Mucosa of stomach (tissue), 1 donor: ENCODE data around the gene GPD1L.

Source experiments
- H3K27me3 ChIP-seq: one replicate; pipeline ENCODE4 v1.7.0; 2013; ENCODE audit warnings: mild to moderate bottlenecking, low read length; ENCODE audit not compliant: control insufficient read depth, insufficient read depth
- H3K36me3 ChIP-seq: one replicate; pipeline ENCODE4 v1.7.0; 2013; ENCODE audit warnings: low read length; ENCODE audit not compliant: control insufficient read depth, insufficient read depth
- H3K4me1 ChIP-seq: one replicate; pipeline ENCODE4 v1.7.0; 2013; ENCODE audit warnings: mild to moderate bottlenecking, low read length; ENCODE audit not compliant: control insufficient read depth, insufficient read depth
- H3K4me3 ChIP-seq: one replicate; pipeline ENCODE4 v1.7.0; 2013; ENCODE audit warnings: low read length
- H3K9ac ChIP-seq: one replicate; pipeline ENCODE4 v1.7.0; 2013; ENCODE audit warnings: mild to moderate bottlenecking, low read length, moderate library complexity
- H3K9me3 ChIP-seq: one replicate; pipeline ENCODE4 v1.7.0; 2013; ENCODE audit warnings: mild to moderate bottlenecking, low read length, moderate library complexity; ENCODE audit not compliant: control insufficient read depth
- donor health status: Pancreatic carcinoma.

GPD1L gene

GRCh38 chr3:32084870-32085269 lies 21.6 kb upstream of the GPD1L start:
- Histone ChIP-seq H3K4me3 (no peak overlapping the region), H3K9ac (no peak overlapping the region), H3K27me3 (no peaks in the 10 kb centered on the region), H3K36me3 (no peaks in the 10 kb centered on the region), H3K9me3 (no peaks in the 10 kb centered on the region), H3K4me1 (peaks cover 33% of the 10 kb centered on the region)

- no peaks in the 10 kb centered on the region for H3K36me3 ChIP-seq
- no peaks in the 10 kb centered on the region for H3K27me3 ChIP-seq
- H3K4me3 ChIP-seq = no peak overlapping the region
- H3K4me1 ChIP-seq = peaks cover 33% of the 10 kb centered on the region
- H3K9ac ChIP-seq = no peak overlapping the region
- H3K9me3 ChIP-seq = no peaks in the 10 kb centered on the region
Observed at GRCh38 chr3:32086464-32086863, 20.0 kb upstream of the GPD1L start.

GRCh38 chr3:32089476-32089875 lies 16.9 kb upstream of the GPD1L start:
- Histone ChIP-seq H3K4me1 (peaks cover 17% of the 10 kb centered on the region), H3K27me3 (no peaks in the 10 kb centered on the region), H3K9me3 (no peaks in the 10 kb centered on the region), H3K4me3 (no peak overlapping the region), H3K9ac (no peak overlapping the region), H3K36me3 (no peaks in the 10 kb centered on the region)

- Histone ChIP-seq H3K36me3 (no peaks in the 10 kb centered on the region), H3K9ac (no peak overlapping the region), H3K9me3 (no peaks in the 10 kb centered on the region), H3K27me3 (no peaks in the 10 kb centered on the region), H3K4me3 (no peak overlapping the region), H3K4me1 (peaks cover 12% of the 10 kb centered on the region)
Observed at GRCh38 chr3:32093204-32093603, 13.2 kb upstream of the GPD1L start.

- Histone ChIP-seq H3K9me3 (no peaks in the 10 kb centered on the region), H3K4me3 (no peak overlapping the region), H3K9ac (no peak overlapping the region), H3K36me3 (no peaks in the 10 kb centered on the region), H3K4me1 (peaks cover 12% of the 10 kb centered on the region), H3K27me3 (no peaks in the 10 kb centered on the region)
Observed at GRCh38 chr3:32095431-32095830, 11.0 kb upstream of the GPD1L start.

DNA sequence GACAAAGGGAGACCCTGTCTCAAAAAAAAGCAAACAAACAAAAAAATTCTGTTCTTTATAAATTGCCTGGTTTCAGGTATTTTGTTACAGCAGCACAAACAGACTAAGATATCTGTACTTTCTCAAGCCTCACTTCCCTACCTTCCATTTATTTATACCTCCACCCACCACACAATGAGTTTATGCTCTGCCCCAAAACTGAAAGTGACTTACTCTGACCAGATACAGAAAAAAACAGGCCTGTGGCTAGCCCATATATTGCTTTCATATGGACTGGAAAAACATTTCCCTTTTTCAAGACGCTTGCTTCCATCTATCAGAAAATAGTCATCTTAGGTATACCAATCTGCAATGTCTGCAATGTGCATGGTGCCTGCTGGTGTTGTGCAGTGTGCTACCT lies 8.7 kb upstream of the GPD1L start:
- Histone ChIP-seq H3K4me1 (peaks cover 12% of the 10 kb centered on the region), H3K36me3 (no peaks in the 10 kb centered on the region), H3K9me3 (no peaks in the 10 kb centered on the region), H3K27me3 (no peaks in the 10 kb centered on the region), H3K4me3 (no peak overlapping the region), H3K9ac (no peak overlapping the region)

- Histone ChIP-seq H3K36me3 (no peaks in the 10 kb centered on the region), H3K9ac (no peak overlapping the region), H3K4me3 (no peak overlapping the region), H3K27me3 (no peaks in the 10 kb centered on the region), H3K9me3 (no peaks in the 10 kb centered on the region), H3K4me1 (peaks cover 12% of the 10 kb centered on the region)
Observed at GRCh38 chr3:32098528-32098927, 7.9 kb upstream of the GPD1L start.

GRCh38 chr3:32100465-32100864 lies 6.0 kb upstream of the GPD1L start:
- Histone ChIP-seq H3K36me3 (no peaks in the 10 kb centered on the region), H3K27me3 (no peaks in the 10 kb centered on the region), H3K9ac (no peak overlapping the region), H3K4me3 (no peak overlapping the region), H3K4me1 (peaks cover 23% of the 10 kb centered on the region), H3K9me3 (no peaks in the 10 kb centered on the region)

- H3K4me3 ChIP-seq = no peak overlapping the region
- no peak overlapping the region for H3K9ac ChIP-seq
- no peaks in the 10 kb centered on the region for H3K36me3 ChIP-seq
- peaks cover 21% of the 10 kb centered on the region for H3K4me1 ChIP-seq
- H3K9me3 ChIP-seq = no peaks in the 10 kb centered on the region
- H3K27me3 ChIP-seq = no peaks in the 10 kb centered on the region
Observed at GRCh38 chr3:32102289-32102688, 4.1 kb upstream of the GPD1L start.

DNA sequence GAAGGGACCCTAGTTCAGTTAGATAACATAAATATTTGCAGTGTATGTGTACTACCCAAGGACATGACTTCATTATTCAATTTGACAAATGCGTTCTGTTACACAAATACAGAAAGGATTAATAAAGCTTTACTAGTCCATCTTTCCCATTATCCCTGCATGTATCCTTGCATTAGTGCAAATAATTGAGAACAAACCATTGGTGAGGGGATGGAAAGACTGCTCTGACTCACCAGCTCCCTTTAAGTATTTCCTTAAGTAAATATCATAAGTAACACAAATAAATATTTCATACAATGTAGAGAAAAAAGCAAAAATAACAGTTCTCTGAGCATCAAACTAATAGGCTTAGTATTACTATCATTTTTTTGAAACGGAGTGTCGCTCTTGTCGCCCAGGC lies 1.9 kb upstream of the GPD1L start:
- H3K4me3 ChIP-seq = no peak overlapping the region
- no peaks in the 10 kb centered on the region for H3K27me3 ChIP-seq
- no peaks in the 10 kb centered on the region for H3K36me3 ChIP-seq
- no peaks in the 10 kb centered on the region for H3K9me3 ChIP-seq
- peaks cover 34% of the 10 kb centered on the region for H3K4me1 ChIP-seq
- H3K9ac ChIP-seq = no peak overlapping the region

- no peaks in the 10 kb centered on the region for H3K9me3 ChIP-seq
- peaks cover 39% of the 10 kb centered on the region for H3K4me1 ChIP-seq
- H3K9ac ChIP-seq = peak overlapping the region; percentile 54
- H3K4me3 ChIP-seq = no peak overlapping the region
- H3K36me3 ChIP-seq = no peaks in the 10 kb centered on the region
- no peaks in the 10 kb centered on the region for H3K27me3 ChIP-seq
Observed at GRCh38 chr3:32105291-32106131, 909 bp upstream of the GPD1L start.

DNA sequence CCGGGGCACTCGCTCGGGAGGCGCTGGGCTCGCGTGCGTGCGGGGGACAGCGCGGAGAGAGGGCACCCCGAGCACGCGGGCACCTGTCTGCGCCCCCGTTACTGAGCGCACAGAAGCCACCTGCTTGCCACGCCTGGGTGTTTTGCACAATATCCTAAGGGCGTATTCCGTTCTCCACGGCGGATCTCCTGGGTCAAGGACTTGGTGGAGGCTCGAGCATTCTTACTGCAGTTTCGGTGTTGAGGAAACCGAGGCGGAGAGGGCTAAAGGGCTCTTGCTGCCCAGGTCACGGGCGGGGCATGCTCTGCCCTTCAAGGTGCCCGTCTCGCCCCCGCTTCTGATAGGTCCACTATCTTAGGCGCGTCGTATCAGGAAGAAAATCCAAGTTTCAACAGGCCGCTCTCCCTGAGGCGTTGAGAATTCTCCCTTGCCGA lies 526 bp downstream of the GPD1L start:
- H3K4me3 ChIP-seq = peak overlapping the region; percentile 82
- no peaks in the 10 kb centered on the region for H3K36me3 ChIP-seq
- H3K9ac ChIP-seq = peak overlapping the region; percentile 66
- H3K4me1 ChIP-seq = peaks cover 44% of the 10 kb centered on the region
- no peaks in the 10 kb centered on the region for H3K9me3 ChIP-seq
- no peaks in the 10 kb centered on the region for H3K27me3 ChIP-seq
